GM12892 (cell line): ENCODE results near the gene ACTR8.

Source experiments
- POLR2A ChIP-seq: IDR thresholded peaks from 2 replicates; pipeline ENCODE4 v1.6.1; 2011; ENCODE audit warnings: low read depth, low read length, control low read depth
- POLR2AphosphoS5 ChIP-seq: IDR thresholded peaks from 2 replicates; pipeline ENCODE4 v1.6.1; 2011; ENCODE audit warnings: low read depth, low read length, control low read depth

DNA sequence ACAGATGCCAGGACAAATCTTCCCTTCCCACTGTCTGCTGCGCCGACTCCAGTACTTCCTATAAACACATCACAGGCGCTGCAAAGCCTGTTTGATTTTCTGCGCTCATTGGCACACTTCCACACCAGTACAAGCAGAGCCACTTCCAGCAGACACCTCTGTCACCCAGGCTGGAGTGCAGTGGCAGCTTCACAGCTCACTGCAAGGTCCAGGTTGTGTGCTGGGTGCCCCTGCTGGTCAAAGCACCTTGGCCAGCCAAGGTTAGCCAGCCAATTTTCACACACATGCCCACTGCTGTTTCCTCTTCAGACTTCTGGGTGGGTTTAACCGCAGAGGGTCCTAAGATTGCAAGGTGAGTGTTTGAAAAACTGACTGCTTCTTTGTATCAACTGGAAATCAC lies 40.7 kb downstream of the ACTR8 start:
- TF ChIP-seq POLR2A (no peak), POLR2AphosphoS5 (no peak)
